HepG2 (cell line): ENCODE data around the gene LAMA5. TPM values are rescaled to one million over a fixed set of nuclear protein-coding genes. Genes with fewer than 3 reads are reported as not detected.

ENCODE experiments used
- AGO2 ChIP-seq: fragments of 200-400 bp; formaldehyde crosslinking; optimal IDR thresholded peaks from 2 replicates; pipeline ENCODE3; 2017; ENCODE audit warnings: mild to moderate bottlenecking, low read depth, low read length, moderate library complexity
- ATF4 ChIP-seq, 2 experiments: fragments of 450-650 bp in 1 of 2; sonication (generic) in 1 of 2; formaldehyde crosslinking; IDR thresholded peaks; 2 replicates each; pipeline versions ENCODE4 v1.5.0 to v1.8.0; 2020 to 2022; ENCODE audit warnings: mild to moderate bottlenecking in 1 of 2, missing genetic modification reagents in 1 of 2
- DRAP1 ChIP-seq: IDR thresholded peaks from 2 replicates; pipeline ENCODE4 v1.6.1; 2016; ENCODE audit warnings: missing genetic modification reagents, missing compliant biosample characterization
- KAT8 ChIP-seq: IDR thresholded peaks from 2 replicates; pipeline ENCODE4 v1.6.1; 2016; ENCODE audit warnings: missing genetic modification reagents, missing compliant biosample characterization
- MED8 ChIP-seq: sonication (generic); formaldehyde crosslinking; IDR thresholded peaks from 2 replicates; pipeline ENCODE4 v1.8.1; 2023; ENCODE audit warnings: mild to moderate bottlenecking, missing genetic modification reagents; ENCODE audit not compliant: insufficient replicate concordance
- MIXL1 ChIP-seq: IDR thresholded peaks from 2 replicates; pipeline ENCODE4 v1.6.1; 2016
- SKIL ChIP-seq: sonication (generic); formaldehyde crosslinking; IDR thresholded peaks from 2 replicates; pipeline ENCODE4 v1.8.0; 2022; ENCODE audit warnings: missing genetic modification reagents, mild to moderate bottlenecking, moderate library complexity, borderline replicate concordance
- SRSF9 ChIP-seq: fragments of 200-400 bp; formaldehyde crosslinking; IDR thresholded peaks from 2 replicates; pipeline ENCODE4 v1.6.1; 2018; ENCODE audit warnings: borderline replicate concordance, mild to moderate bottlenecking, low read depth, low read length; ENCODE audit not compliant: insufficient read depth, poor library complexity, severe bottlenecking
- THRA ChIP-seq: sonication (generic); formaldehyde crosslinking; IDR thresholded peaks from 2 replicates; pipeline ENCODE4 v1.4.0; 2020; ENCODE audit warnings: missing genetic modification reagents, borderline replicate concordance
- TRAFD1 ChIP-seq: sonication (generic); formaldehyde crosslinking; IDR thresholded peaks from 2 replicates; pipeline ENCODE4 v1.5.1; 2020; ENCODE audit warnings: missing genetic modification reagents, mild to moderate bottlenecking, borderline replicate concordance
- TSC22D2 ChIP-seq: sonication (generic); formaldehyde crosslinking; IDR thresholded peaks from 2 replicates; pipeline ENCODE4 v1.5.1; 2020; ENCODE audit warnings: missing genetic modification reagents, mild to moderate bottlenecking, borderline replicate concordance
- ZBTB33 ChIP-seq: sonication (generic); formaldehyde crosslinking; IDR thresholded peaks from 2 replicates; pipeline ENCODE4 v1.4.0; 2020; ENCODE audit warnings: missing genetic modification reagents
- ZNF597 ChIP-seq: sonication (generic); formaldehyde crosslinking; IDR thresholded peaks from 2 replicates; pipeline ENCODE4 v1.5.0; 2020; ENCODE audit warnings: missing genetic modification reagents
- ZNF781 ChIP-seq: sonication (generic); formaldehyde crosslinking; IDR thresholded peaks from 2 replicates; pipeline ENCODE4 v1.5.1; 2020; ENCODE audit warnings: borderline replicate concordance, mild to moderate bottlenecking, missing genetic modification reagents; ENCODE audit errors: not compliant biosample characterization
- ZSCAN29 ChIP-seq: sonication (generic); formaldehyde crosslinking; conservative IDR thresholded peaks from 2 replicates; pipeline ENCODE4 v1.4.0; 2020; ENCODE audit warnings: mild to moderate bottlenecking, missing genetic modification reagents
- polyA plus RNA-seq, 8 experiments: library from polyadenylated mRNA; depleted of rRNA in 3 of 8; stranded (reverse) in 7 of 8; unstranded in 1 of 8; fragments of >200 nt; fragmentation: Illumina TruSeq in 4 of 8; extraction: Trizol in 4 of 8; gene quantifications; 2 replicates each; pipeline versions ENCODE4 v1.2.1 to v1.2.3, GENCODE V29; 2011 to 2016; ENCODE audit warnings: low read depth in 4 of 8, missing spikeins in 1 of 8, mixed read lengths in 1 of 8; ENCODE audit not compliant: insufficient read depth in 1 of 8
- total RNA-seq, 5 experiments: library from RNA; depleted of rRNA; stranded (reverse); fragments of >200 nt; fragmentation: Illumina TruSeq; extraction: Trizol; gene quantifications; 2 replicates each; pipeline ENCODE4 v1.2.3, GENCODE V29; 2016; ENCODE audit warnings: low read depth in 1 of 5

The LAMA5 gene
- total and polyA plus RNA-seq, 2 of the 13 experiments (the other 11 are each of a cell fraction or from before 2014, with no cell fraction given) = 21.0 to 44.7 TPM

- no peak for TF ChIP-seq THRA
- TF ChIP-seq MIXL1 (CRISPR knock-in tag) = no peak
- 0 out of 4 replicates have a peak, but pooled peaks of 1 of the 2 experiments have one; percentile 4 for TF ChIP-seq ATF4 (CRISPR knock-in tag; IDR thresholded peaks at IDR 0.05)
- no peak for TF ChIP-seq SRSF9
- no peak; the same call in 1 of the 2 replicates for TF ChIP-seq DRAP1 (CRISPR knock-in tag)
- TF ChIP-seq ZNF597 (CRISPR knock-in tag) = no peak
- TF ChIP-seq AGO2 = no peak
- no peak for TF ChIP-seq MED8 (CRISPR knock-in tag)
- no peak for TF ChIP-seq TSC22D2
- peak; percentile 96 for TF ChIP-seq ZBTB33 (CRISPR knock-in tag)
- no peak for TF ChIP-seq ZNF781 (CRISPR knock-in tag)
- 0 out of 2 replicates have a peak, but pooled peaks have one; percentile 20 for TF ChIP-seq KAT8 (CRISPR knock-in tag)
- no peak for TF ChIP-seq SKIL
- TF ChIP-seq TRAFD1 (CRISPR knock-in tag) = no peak
- TF ChIP-seq ZSCAN29 (CRISPR knock-in tag) = no peak
Observed at GRCh38 chr20:62305149-62305764, 61.9 kb downstream of the LAMA5 start (continued).
